IMR-90 (cell line): Measurements from ENCODE around the gene OR2F2. TPM values are rescaled to one million over a fixed set of nuclear protein-coding genes. Genes with fewer than 3 reads are reported as not detected.

Experiments used
- ATAC-seq: fragments of 200-7000 bp; cut with Tn5 transposase; 2 replicates; pipeline ENCODE4 v1.9.1; 2020; ENCODE audit warnings: low read depth, mild to moderate bottlenecking, moderate library complexity
- BruUV-seq: library from RNA; stranded (reverse); fragments of 400-500 nt; replicated peaks from 2 replicates; lab custom pipeline; 2021; lab: Mats Ljungman, UMichigan
- CTCF ChIA-PET: fragments of 300-600 bp; formaldehyde crosslinking; extraction: SDS; loops from one replicate; lab custom pipeline; 2021; ENCODE audit warnings: antibody characterized with exemption; lab: Yijun Ruan, JAX
- POLR2A ChIA-PET: fragments of 300-600 bp; sonication (Branson Sonifier 250); formaldehyde crosslinking; loops from one replicate; lab custom pipeline; 2022; ENCODE audit warnings: antibody characterized with exemption; ENCODE audit not compliant: unreplicated experiment; lab: Charles Lee
- DNase-seq: peaks from one replicate; pipeline ENCODE4 v3.0.0; 2013
- H2AFZ ChIP-seq: replicated peaks from 2 replicates; pipeline ENCODE3; 2013; ENCODE audit warnings: low read length, mild to moderate bottlenecking; ENCODE audit not compliant: poor library complexity
- H2AK5ac ChIP-seq: 2 replicates; pipeline ENCODE4 v1.6.1; 2013; ENCODE audit warnings: low read depth, low read length, inconsistent platforms
- H2AK9ac ChIP-seq: replicated peaks from 2 replicates; pipeline ENCODE3; 2013; ENCODE audit warnings: mild to moderate bottlenecking, low read depth, low read length, moderate library complexity; ENCODE audit not compliant: poor library complexity
- H2BK120ac ChIP-seq: 2 replicates; pipeline ENCODE4 v1.6.1; 2013; ENCODE audit warnings: low read depth, low read length, inconsistent platforms
- H2BK15ac ChIP-seq: 3 replicates; pipeline ENCODE4 v1.6.1; 2013; ENCODE audit warnings: low read depth, low read length, inconsistent platforms
- H2BK20ac ChIP-seq: 2 replicates; pipeline ENCODE4 v1.6.1; 2013; ENCODE audit warnings: low read depth, mild to moderate bottlenecking, inconsistent platforms, low read length, moderate library complexity
- H2BK5ac ChIP-seq: 2 replicates; pipeline ENCODE4 v1.6.1; 2013; ENCODE audit warnings: mild to moderate bottlenecking, low read depth, low read length, inconsistent platforms; ENCODE audit not compliant: poor library complexity, severe bottlenecking
- H3K14ac ChIP-seq: replicated peaks from 2 replicates; pipeline ENCODE4 v1.6.1; 2013; ENCODE audit warnings: low read depth, low read length, inconsistent platforms
- H3K18ac ChIP-seq: 2 replicates; pipeline ENCODE4 v1.6.1; 2013; ENCODE audit warnings: low read depth, low read length, control low read depth
- H3K23ac ChIP-seq: 2 replicates; pipeline ENCODE4 v1.6.1; 2013; ENCODE audit warnings: low read depth, low read length, inconsistent platforms
- H3K27ac ChIP-seq: 2 replicates; pipeline ENCODE4 v1.5.1; 2013; ENCODE audit warnings: mild to moderate bottlenecking, control low read depth, low read length; ENCODE audit not compliant: insufficient read depth
- H3K27me3 ChIP-seq: 2 replicates; pipeline ENCODE4 v1.6.1; 2013; ENCODE audit warnings: low read length; ENCODE audit not compliant: control insufficient read depth, insufficient read depth
- H3K36me3 ChIP-seq: 2 replicates; pipeline ENCODE4 v1.6.1; 2013; ENCODE audit warnings: low read length, mixed read lengths; ENCODE audit not compliant: control insufficient read depth, insufficient read depth
- H3K4ac ChIP-seq: 2 replicates; pipeline ENCODE4 v1.6.1; 2013; ENCODE audit warnings: low read depth, low read length, inconsistent platforms
- H3K4me1 ChIP-seq: 2 replicates; pipeline ENCODE4 v1.6.1; 2013; ENCODE audit warnings: low read length, mixed read lengths; ENCODE audit not compliant: control insufficient read depth, insufficient read depth
- H3K4me2 ChIP-seq: 2 replicates; pipeline ENCODE4 v1.6.1; 2013; ENCODE audit warnings: low read depth, mild to moderate bottlenecking, control low read depth, low read length, moderate library complexity
- H3K4me3 ChIP-seq: 2 replicates; pipeline ENCODE4 v1.5.1; 2013; ENCODE audit warnings: low read depth, mild to moderate bottlenecking, control low read depth, low read length, moderate library complexity; ENCODE audit not compliant: insufficient read depth
- H3K56ac ChIP-seq: 2 replicates; pipeline ENCODE4 v1.6.1; 2013; ENCODE audit warnings: low read length, inconsistent platforms; ENCODE audit not compliant: insufficient read depth; ENCODE audit errors: extremely low read depth
- H3K79me1 ChIP-seq, 2 experiments: 2 replicates each; pipeline ENCODE4 v1.6.1; 2013; ENCODE audit warnings: low read length in 2 of 2, inconsistent platforms in 1 of 2, low read depth in 1 of 2
- H3K9ac ChIP-seq: 2 replicates; pipeline ENCODE4 v1.6.1; 2013; ENCODE audit warnings: low read depth, low read length, control low read depth
- H3K9me1 ChIP-seq: 2 replicates; pipeline ENCODE4 v1.6.1; 2013; ENCODE audit warnings: low read length, inconsistent platforms; ENCODE audit not compliant: insufficient read depth
- H3K9me3 ChIP-seq: 2 replicates; pipeline ENCODE4 v1.6.1; 2013; ENCODE audit warnings: low read length; ENCODE audit not compliant: control insufficient read depth, insufficient read depth
- H4K20me1 ChIP-seq: 2 replicates; pipeline ENCODE4 v1.6.1; 2013; ENCODE audit warnings: low read length, inconsistent platforms; ENCODE audit not compliant: insufficient read depth
- H4K5ac ChIP-seq: 2 replicates; pipeline ENCODE4 v1.6.1; 2013; ENCODE audit warnings: mild to moderate bottlenecking, low read depth, low read length, control low read depth
- H4K8ac ChIP-seq, 2 experiments: 2 replicates each; pipeline ENCODE4 v1.6.1; 2013; ENCODE audit warnings: low read depth in 2 of 2, low read length in 2 of 2, control low read depth in 1 of 2, inconsistent platforms in 1 of 2
- H4K91ac ChIP-seq: 2 replicates; pipeline ENCODE4 v1.6.1; 2013; ENCODE audit warnings: low read depth, low read length, inconsistent platforms; ENCODE audit not compliant: insufficient read depth
- BHLHE40 ChIP-seq: fragments of 150-350 bp; IDR thresholded peaks from 2 replicates; pipeline ENCODE4 v1.6.1; 2016; ENCODE audit warnings: mild to moderate bottlenecking, low read depth, low read length
- MAFK ChIP-seq: IDR thresholded peaks from 2 replicates; pipeline ENCODE4 v1.6.1; 2012; ENCODE audit warnings: low read depth, low read length, improper control_type of control experiment
- MAZ ChIP-seq: IDR thresholded peaks from 2 replicates; pipeline ENCODE4 v1.6.1; 2012; ENCODE audit warnings: low read depth, mild to moderate bottlenecking, low read length, improper control_type of control experiment, moderate library complexity, borderline replicate concordance
- NFE2L2 ChIP-seq: fragments of 150-350 bp; IDR thresholded peaks from 2 replicates; pipeline ENCODE4 v1.6.1; 2016; ENCODE audit warnings: low read depth, mild to moderate bottlenecking, low read length
- POLR2A ChIP-seq: IDR thresholded peaks from 2 replicates; pipeline ENCODE4 v1.6.1; 2012; ENCODE audit warnings: mild to moderate bottlenecking, low read depth, low read length
- RAD21 ChIP-seq: IDR thresholded peaks from 2 replicates; pipeline ENCODE4 v1.6.1; 2012; ENCODE audit warnings: low read length, improper control_type of control experiment
- SMC3 ChIP-seq: fragments of 150-350 bp; IDR thresholded peaks from 2 replicates; pipeline ENCODE4 v1.6.1; 2016; ENCODE audit warnings: low read depth, mild to moderate bottlenecking, antibody characterized with exemption, low read length, moderate library complexity
- WGBS, 2 experiments: methylation state at CpG; one replicate each; pipeline versions ENCODE4 v1.1.5 to v1.1.7; 2013; ENCODE audit warnings: missing lambda C conversion rate in 2 of 2; ENCODE audit not compliant: insufficient read length in 1 of 2; ENCODE audit errors: extremely low coverage in 2 of 2; 5-methylcytosine and 5-hydroxymethylcytosine counted together
- dilution Hi-C: fragments of 300-500 bp; cut with HindIII; formaldehyde crosslinking; loops from one replicate; pipeline ENCODE4 v1.14.3; 2018; ENCODE audit warnings: low sequenced_read_pairs; ENCODE audit not compliant: unreplicated experiment
- in situ Hi-C: fragments of 300-500 bp; cut with MboI; formaldehyde crosslinking; loops from 3 replicates; pipeline ENCODE4 v1.14.3; 2019; ENCODE audit warnings: low sequenced_read_pairs, inconsistent platforms, mixed read lengths
- intact Hi-C: fragments of 100-400 bp; cut with micrococcal nuclease; formaldehyde crosslinking; loops from 2 replicates; pipeline ENCODE4 v1.10.0; 2022
- polyA plus RNA-seq, 3 experiments: library from polyadenylated mRNA; depleted of rRNA; stranded (reverse); fragments of >200 nt; gene quantifications; 2 replicates each; pipeline ENCODE4 v1.2.3, GENCODE V29; 2012; ENCODE audit warnings: low replicate concordance in 1 of 3
- total RNA-seq: library from RNA; depleted of rRNA; stranded (reverse); fragments of >200 nt; gene quantifications from 2 replicates; pipeline ENCODE4 v1.2.3, GENCODE V29; 2012
- TF ChIP-seq, protein P1 (sequence below): conservative IDR thresholded peaks from 2 replicates; pipeline ENCODE4 v1.5.1; 2012; ENCODE audit warnings: mild to moderate bottlenecking, low read depth, low read length, improper control_type of control experiment

OR2F2 gene
- total and polyA plus RNA-seq, 2 of the 4 experiments (the other 2 are of a cell fraction) = not detected

DNA sequence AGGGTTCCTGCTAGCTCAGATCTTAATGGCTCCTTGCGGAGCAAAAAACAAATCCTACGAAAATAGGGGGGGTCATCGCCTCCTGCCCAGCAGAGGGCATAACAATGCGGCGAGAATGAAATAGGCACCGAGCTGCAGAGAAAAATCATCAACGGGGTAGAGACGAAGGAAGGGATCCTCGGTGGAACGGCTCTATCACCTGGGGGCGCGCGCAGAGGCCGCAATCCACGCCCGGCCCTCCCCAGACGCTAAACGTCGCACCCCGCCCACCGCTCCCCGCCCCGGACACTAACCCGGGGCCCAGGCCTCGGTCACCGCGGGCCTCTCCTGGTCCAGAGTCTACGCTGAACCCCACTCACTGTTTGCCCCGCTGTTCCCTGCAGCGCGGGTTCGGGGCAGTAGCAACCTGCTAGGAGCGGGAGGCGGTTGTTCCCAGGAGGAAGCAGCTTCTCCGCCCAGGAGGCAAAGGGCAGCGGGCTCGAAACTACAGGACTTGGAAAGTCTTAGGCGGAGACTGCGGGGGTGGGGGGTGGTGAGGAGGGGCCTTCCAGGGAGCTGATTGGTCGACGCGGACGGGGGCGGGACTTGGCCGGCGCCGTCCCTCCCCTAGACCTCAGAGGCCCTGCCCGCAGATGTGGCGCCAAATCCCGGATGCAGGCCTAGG, 33.2 kb upstream of the OR2F2 start, which contains the start of gene TCAF1:
TCAF1 (minus strand) TSS at position 509 of the 664 bp plus-strand sequence. CDS start 25,568 bp downstream, outside the sequence.
- peak within 1 kb of the TSS; percentile 96 for H2BK5ac ChIP-seq
- BruUV-seq = no TSS peak

More for the DNA sequence above, 33.2 kb upstream of the OR2F2 start, which contains the start of gene TCAF1:
- peak within 1 kb of the TSS; percentile 77 for H2BK120ac ChIP-seq
- CTCF ChIA-PET = interaction anchor here (0.6 to 3.2 kb wide), 7 partner anchors 10 to 110 kb away, joined by 3 to 15 read pairs (median 5); no protein-coding TSS in a partner anchor
- peak within 1 kb of the TSS; percentile 67 to 87 for H4K8ac ChIP-seq
- H3K27me3 ChIP-seq = no peaks in the 10 kb centered on the region
- peak within 1 kb of the TSS; percentile 59 for H2AK9ac ChIP-seq
- peak within 1 kb of the TSS; percentile 87 for H3K4me2 ChIP-seq
- peaks cover 7 to 20% of the 10 kb centered on the region in 2 experiments; a peak in 3 of 4 replicates for H3K79me1 ChIP-seq
- peak within 1 kb of the TSS; percentile 67 for H3K56ac ChIP-seq
- peak within 1 kb of the TSS; percentile 85 for H3K4ac ChIP-seq
- H3K27ac ChIP-seq = peak within 1 kb of the TSS; percentile 96
- peak within 1 kb of the TSS; percentile 82 for H4K91ac ChIP-seq
- peaks cover 9% of the 10 kb centered on the region; the same call in 1 of the 2 replicates for H3K9me1 ChIP-seq
- in situ Hi-C loops (no loop called here), dilution Hi-C loops (no loop called here), intact Hi-C loops (loop anchor here (1.0 to 5.0 kb wide), 4 partner anchors 16 to 126 kb away; partner anchors contain the start of gene OR2F2)
- H3K9ac ChIP-seq = peak within 1 kb of the TSS; percentile 87
- POLR2A ChIA-PET = interaction anchor here (0.6 to 1.1 kb wide), 3 partner anchors 17 to 75 kb away, joined by 3 to 6 read pairs (median 3); no protein-coding TSS in a partner anchor
- peak within 1 kb of the TSS; percentile 96 for H2AFZ ChIP-seq
- H3K18ac ChIP-seq = peak within 1 kb of the TSS; percentile 66
- peak; percentile 93 for DNase-seq
- peak within 1 kb of the TSS; percentile 85 for H3K14ac ChIP-seq
- no peaks in the 10 kb centered on the region; the same call in 1 of the 2 replicates for H3K36me3 ChIP-seq
- peak; percentile 95 for ATAC-seq
- H4K5ac ChIP-seq = peak within 1 kb of the TSS; percentile 76
- H2BK15ac ChIP-seq = peak within 1 kb of the TSS; percentile 73; the same call in 2 of the 3 replicates
- 1% methylated on average over 12 of the region's 50 CpGs; no CpG with 5 or more reads in 1 of the 2 experiments for WGBS, 2 experiments
- peaks cover 16% of the 10 kb centered on the region; the same call in 1 of the 2 replicates for H4K20me1 ChIP-seq
- H3K4me1 ChIP-seq = peaks cover 15% of the 10 kb centered on the region
- TF ChIP-seq RAD21 (peak; percentile 41; the same call in 1 of the 2 replicates), MAFK (no peak), BHLHE40 (no peak), POLR2A (peak; percentile 71), SMC3 (peak; percentile 35), MAZ (peak; percentile 95; the same call in 1 of the 2 replicates), NFE2L2 (no peak)
- TF ChIP-seq, protein P1, sequence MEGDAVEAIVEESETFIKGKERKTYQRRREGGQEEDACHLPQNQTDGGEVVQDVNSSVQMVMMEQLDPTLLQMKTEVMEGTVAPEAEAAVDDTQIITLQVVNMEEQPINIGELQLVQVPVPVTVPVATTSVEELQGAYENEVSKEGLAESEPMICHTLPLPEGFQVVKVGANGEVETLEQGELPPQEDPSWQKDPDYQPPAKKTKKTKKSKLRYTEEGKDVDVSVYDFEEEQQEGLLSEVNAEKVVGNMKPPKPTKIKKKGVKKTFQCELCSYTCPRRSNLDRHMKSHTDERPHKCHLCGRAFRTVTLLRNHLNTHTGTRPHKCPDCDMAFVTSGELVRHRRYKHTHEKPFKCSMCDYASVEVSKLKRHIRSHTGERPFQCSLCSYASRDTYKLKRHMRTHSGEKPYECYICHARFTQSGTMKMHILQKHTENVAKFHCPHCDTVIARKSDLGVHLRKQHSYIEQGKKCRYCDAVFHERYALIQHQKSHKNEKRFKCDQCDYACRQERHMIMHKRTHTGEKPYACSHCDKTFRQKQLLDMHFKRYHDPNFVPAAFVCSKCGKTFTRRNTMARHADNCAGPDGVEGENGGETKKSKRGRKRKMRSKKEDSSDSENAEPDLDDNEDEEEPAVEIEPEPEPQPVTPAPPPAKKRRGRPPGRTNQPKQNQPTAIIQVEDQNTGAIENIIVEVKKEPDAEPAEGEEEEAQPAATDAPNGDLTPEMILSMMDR = peak; percentile 47
- H3K23ac ChIP-seq = peak within 1 kb of the TSS; percentile 89
- no peak within 1 kb of the TSS for H2BK20ac ChIP-seq
- H2AK5ac ChIP-seq = 0 out of 2 replicates have a peak within 1 kb of the TSS, but pooled peaks have one; percentile 40
- peak within 1 kb of the TSS; percentile 91 for H3K4me3 ChIP-seq
- no peaks in the 10 kb centered on the region for H3K9me3 ChIP-seq
